Adrenal gland (tissue), 5 donors: ENCODE results near the gene ACBD6.

Source experiments
- POLR2A ChIP-seq, 2 donors: fragments of 450-650 bp; IDR thresholded peaks; one replicate each; pipeline ENCODE4 v1.6.1; 2017; ENCODE audit warnings: antibody characterized with exemption in 2 of 2, mild to moderate bottlenecking in 2 of 2, moderate library complexity in 1 of 2
- TF ChIP-seq, protein P1 (sequence below), 6 experiments: fragments of 450-650 bp in 4 of 6; fragments of 200-600 bp in 2 of 6; sonication (generic) in 1 of 6; IDR thresholded peaks; 1 replicate in 5 of 6; 2 replicates in 1 of 6; pipeline versions ENCODE4 v1.5.1 to v1.8.0; 2016 to 2021; ENCODE audit warnings: antibody characterized with exemption in 6 of 6, mild to moderate bottlenecking in 2 of 6, moderate library complexity in 1 of 6
- donor health status: DM: no; HTN: no; CAD: no.

DNA sequence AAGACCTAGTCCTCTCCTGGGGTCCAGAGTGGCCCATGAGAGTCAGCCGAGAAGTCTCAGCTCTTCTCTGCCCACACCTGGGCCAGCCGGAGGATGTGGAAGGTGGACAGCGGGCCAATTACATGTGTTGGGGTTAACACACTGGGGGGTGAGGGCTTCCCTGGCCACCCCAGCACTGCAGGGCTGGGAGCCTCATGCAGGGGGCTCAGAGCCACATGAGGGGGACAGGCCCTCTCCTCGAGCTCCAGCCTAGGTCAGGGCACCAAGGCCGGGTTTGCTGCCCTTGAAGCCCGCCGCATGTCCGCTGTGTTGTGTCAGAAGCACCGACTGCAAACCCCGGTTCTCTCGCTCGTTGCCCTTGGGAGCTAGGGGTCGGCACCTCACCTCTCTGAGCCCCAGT lies 241.8 kb downstream of the ACBD6 start:
- TF ChIP-seq, protein P1, sequence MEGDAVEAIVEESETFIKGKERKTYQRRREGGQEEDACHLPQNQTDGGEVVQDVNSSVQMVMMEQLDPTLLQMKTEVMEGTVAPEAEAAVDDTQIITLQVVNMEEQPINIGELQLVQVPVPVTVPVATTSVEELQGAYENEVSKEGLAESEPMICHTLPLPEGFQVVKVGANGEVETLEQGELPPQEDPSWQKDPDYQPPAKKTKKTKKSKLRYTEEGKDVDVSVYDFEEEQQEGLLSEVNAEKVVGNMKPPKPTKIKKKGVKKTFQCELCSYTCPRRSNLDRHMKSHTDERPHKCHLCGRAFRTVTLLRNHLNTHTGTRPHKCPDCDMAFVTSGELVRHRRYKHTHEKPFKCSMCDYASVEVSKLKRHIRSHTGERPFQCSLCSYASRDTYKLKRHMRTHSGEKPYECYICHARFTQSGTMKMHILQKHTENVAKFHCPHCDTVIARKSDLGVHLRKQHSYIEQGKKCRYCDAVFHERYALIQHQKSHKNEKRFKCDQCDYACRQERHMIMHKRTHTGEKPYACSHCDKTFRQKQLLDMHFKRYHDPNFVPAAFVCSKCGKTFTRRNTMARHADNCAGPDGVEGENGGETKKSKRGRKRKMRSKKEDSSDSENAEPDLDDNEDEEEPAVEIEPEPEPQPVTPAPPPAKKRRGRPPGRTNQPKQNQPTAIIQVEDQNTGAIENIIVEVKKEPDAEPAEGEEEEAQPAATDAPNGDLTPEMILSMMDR (IDR thresholded peaks at IDR 0.05): no peak
- TF ChIP-seq POLR2A (IDR thresholded peaks at IDR 0.05): no peak
